NB4 (cell line): Measurements from ENCODE around the gene TSPAN18.

Source experiments
- DNase-seq: peaks from one replicate; pipeline ENCODE4 v3.0.0; 2010; ENCODE audit warnings: low read depth
- H3K4me3 ChIP-seq: one replicate; pipeline ENCODE4 v1.5.1; 2011; ENCODE audit warnings: mild to moderate bottlenecking, low read depth, low read length, moderate library complexity
- MYC ChIP-seq: IDR thresholded peaks from 2 replicates; pipeline ENCODE4 v1.6.1; 2011; ENCODE audit warnings: low read depth, low read length
- POLR2A ChIP-seq: IDR thresholded peaks from 2 replicates; pipeline ENCODE4 v1.6.1; 2011; ENCODE audit warnings: mild to moderate bottlenecking; ENCODE audit not compliant: insufficient read length; ENCODE audit errors: extremely low read depth
- TF ChIP-seq, protein P1 (sequence below): IDR thresholded peaks from 2 replicates; pipeline ENCODE4 v1.6.1; 2011; ENCODE audit warnings: low read depth, low read length
- TF ChIP-seq, protein P2 (sequence below): IDR thresholded peaks from one replicate; pipeline ENCODE4 v1.5.1; 2012; ENCODE audit warnings: low read depth, low read length

Gene TSPAN18

DNA sequence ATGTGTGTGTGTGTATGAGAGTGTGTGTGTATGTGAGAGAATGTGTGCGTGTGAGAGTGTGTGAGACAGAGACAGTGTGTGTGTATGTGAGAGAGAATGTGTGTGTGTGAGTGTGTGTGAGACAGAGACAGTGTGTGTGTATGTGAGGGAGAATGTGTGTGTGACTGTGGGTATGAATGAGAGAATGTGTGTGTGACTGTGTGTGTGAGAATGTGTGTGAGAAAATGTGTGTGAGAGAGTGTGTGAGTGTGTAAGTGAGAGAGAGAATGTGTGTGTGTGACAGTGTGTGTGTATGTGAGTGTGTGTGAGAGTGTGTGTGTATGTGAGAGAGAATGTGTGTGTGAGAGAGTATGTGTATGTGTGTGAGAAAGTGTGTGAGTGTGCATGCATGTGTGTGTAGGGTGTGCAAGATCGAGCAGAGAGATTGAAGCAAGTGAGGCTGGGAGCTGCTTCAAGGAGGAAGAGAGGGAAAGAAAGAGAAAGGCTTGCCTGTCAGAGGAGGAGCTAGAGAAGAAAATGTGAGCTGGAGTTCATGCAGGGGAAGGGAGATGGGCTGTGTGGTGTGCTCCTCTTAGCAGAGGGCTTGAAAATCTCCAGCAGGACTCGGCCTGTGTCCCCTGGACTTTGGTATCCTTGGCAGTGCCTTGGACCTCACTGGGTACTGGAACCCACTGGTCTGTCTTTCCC, 251.7 kb downstream of the TSPAN18 start:
- H3K4me3 ChIP-seq = no peak overlapping the region
- peak; percentile 34 for DNase-seq
- TF ChIP-seq POLR2A (no peak), MYC (no peak)
- TF ChIP-seq, protein P1, sequence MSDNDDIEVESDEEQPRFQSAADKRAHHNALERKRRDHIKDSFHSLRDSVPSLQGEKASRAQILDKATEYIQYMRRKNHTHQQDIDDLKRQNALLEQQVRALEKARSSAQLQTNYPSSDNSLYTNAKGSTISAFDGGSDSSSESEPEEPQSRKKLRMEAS = no peak
- TF ChIP-seq, protein P2, sequence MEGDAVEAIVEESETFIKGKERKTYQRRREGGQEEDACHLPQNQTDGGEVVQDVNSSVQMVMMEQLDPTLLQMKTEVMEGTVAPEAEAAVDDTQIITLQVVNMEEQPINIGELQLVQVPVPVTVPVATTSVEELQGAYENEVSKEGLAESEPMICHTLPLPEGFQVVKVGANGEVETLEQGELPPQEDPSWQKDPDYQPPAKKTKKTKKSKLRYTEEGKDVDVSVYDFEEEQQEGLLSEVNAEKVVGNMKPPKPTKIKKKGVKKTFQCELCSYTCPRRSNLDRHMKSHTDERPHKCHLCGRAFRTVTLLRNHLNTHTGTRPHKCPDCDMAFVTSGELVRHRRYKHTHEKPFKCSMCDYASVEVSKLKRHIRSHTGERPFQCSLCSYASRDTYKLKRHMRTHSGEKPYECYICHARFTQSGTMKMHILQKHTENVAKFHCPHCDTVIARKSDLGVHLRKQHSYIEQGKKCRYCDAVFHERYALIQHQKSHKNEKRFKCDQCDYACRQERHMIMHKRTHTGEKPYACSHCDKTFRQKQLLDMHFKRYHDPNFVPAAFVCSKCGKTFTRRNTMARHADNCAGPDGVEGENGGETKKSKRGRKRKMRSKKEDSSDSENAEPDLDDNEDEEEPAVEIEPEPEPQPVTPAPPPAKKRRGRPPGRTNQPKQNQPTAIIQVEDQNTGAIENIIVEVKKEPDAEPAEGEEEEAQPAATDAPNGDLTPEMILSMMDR = no peak

DNA sequence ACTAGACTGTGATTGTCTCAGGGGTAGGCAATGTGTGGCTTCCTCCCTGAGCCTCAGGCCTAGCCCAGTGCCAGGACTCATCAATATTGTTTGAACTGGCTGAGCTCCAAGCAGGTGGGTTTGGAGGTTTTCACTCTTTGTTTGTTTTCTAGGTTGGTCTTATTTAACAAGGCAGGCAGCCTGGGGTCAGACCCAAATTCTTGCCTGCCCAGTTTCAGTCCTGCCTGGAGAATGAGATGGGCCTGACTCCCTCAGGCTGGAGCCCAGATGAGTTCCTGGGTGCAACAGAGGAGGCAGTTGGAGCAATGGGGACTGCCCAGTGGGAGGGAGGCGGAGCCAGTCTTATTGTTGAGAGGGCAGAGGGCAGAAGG, 252.2 kb downstream of the TSPAN18 start:
- TF ChIP-seq, protein P2 = no peak
- TF ChIP-seq MYC (no peak), POLR2A (no peak)
- TF ChIP-seq, protein P1 = no peak
- no peak for DNase-seq
- no peak overlapping the region for H3K4me3 ChIP-seq

DNA sequence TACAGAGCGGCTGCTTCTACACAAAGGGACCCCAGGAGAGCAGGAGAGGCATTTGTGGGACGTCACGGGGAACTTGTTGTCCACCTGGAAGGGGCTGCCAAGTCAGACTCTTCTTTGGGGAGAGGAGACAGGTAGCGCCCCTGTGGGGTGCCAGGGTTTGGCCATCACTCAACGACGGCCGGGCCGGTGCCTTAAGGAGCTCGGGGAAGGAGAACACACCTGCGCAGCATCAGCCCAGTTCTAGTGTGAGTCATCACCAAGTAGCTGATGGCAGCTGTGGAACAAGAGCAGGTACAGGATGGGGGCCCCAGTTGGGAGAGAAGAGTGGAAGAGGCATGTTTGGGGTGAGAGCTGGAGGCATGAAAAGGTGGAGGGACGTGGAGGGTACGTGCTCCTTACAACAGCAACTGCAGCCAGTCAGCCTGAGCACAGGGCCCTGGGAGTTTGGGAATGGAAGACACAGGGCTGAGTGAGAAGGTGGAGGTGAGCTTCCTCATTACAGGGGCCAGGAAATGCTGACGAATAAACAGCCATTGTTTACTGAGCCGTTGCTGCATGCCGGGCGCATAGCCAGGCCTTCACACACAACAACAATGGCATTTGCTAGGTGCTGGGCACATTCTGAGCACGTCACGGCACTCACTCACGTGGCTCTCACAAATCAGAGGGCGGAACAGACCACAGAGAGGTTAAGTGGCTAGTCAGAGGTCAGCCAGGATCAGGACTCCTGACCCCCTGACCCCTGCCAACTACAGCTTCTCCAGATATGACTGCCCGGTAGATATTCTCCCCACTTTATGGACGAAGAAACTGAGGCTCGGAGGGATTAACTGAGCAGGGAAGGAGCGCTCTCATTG, 253.0 kb downstream of the TSPAN18 start:
- TF ChIP-seq MYC (no peak), POLR2A (no peak)
- TF ChIP-seq, protein P1 = no peak
- TF ChIP-seq, protein P2 = no peak
- DNase-seq = no peak
- H3K4me3 ChIP-seq = no peak overlapping the region

DNA sequence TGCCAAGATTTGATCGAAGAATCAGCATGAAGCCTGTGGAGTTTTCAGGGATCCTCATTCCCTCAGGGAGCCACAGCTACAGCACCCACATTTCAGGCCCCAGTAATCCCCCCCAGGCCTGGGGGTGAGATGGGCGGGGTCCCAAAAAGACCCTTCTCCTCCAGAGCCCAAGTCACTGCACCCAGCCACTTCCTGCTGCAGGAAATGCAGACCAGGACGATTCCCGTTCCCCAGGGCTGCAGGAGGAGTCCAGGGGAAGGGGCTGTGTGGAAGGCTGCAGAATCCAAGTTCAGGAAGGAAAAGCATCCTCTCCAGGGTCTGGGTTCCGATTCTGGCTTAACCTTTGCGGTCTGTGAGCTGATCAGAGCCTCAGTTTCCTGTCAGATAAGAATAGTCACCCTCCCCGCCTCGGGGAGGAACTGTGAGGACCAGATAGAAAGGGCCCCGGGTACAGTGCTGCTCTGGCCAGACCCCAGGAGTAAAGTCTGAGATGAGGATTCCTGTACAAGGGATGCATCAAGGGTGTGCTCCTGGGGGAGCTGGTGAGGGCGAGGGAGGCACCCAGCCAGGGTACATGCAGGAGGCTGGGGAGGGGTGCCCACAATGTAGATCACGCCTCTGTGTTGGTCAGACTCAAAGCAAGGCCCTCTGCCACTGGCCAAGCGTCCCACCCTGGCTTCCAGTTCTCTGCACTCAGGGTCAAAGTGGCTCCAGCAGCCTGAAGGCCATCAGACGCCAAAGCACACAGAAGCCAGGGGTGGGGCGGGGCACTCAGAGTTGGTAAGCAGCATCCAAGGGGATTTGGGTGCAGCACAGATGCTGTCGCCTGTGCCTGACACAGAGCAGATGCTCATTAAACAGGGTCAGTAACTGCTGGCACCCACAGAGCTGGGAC, 254.0 kb downstream of the TSPAN18 start:
- TF ChIP-seq, protein P2 = no peak
- TF ChIP-seq, protein P1 = no peak
- TF ChIP-seq POLR2A = no peak
- H3K4me3 ChIP-seq = no peak overlapping the region
- DNase-seq = no peak
